GM12878 (cell line): ENCODE measurements around the gene STPG3. TPM values are rescaled to one million over a fixed set of nuclear protein-coding genes. Genes with fewer than 3 reads are reported as not detected.
A peak's percentile ranks its signal among the peaks of the same experiment; 100 is the strongest.

Experiments
- BCL11A ChIP-seq: IDR thresholded peaks from 2 replicates; pipeline ENCODE4 v1.6.1; 2011; ENCODE audit warnings: low read depth, low read length
- BMI1 ChIP-seq: fragments of 450-650 bp; IDR thresholded peaks from 2 replicates; pipeline ENCODE4 v1.6.1; 2016; ENCODE audit warnings: mild to moderate bottlenecking, moderate library complexity, borderline replicate concordance
- CBX5 ChIP-seq: sonication (generic); IDR thresholded peaks from 2 replicates; pipeline ENCODE4 v1.6.1; 2016; ENCODE audit warnings: low read depth, moderate library complexity, mild to moderate bottlenecking, inconsistent platforms
- CUX1 ChIP-seq: IDR thresholded peaks from 2 replicates; pipeline ENCODE4 v1.6.1; 2012; ENCODE audit warnings: improper control_type of control experiment, low read depth, low read length; ENCODE audit not compliant: insufficient replicate concordance
- HDAC2 ChIP-seq: fragments of 200-600 bp; sonication (generic); IDR thresholded peaks from 2 replicates; pipeline ENCODE4 v1.6.1; 2017
- KDM1A ChIP-seq: fragments of 200-600 bp; sonication (generic); IDR thresholded peaks from 2 replicates; pipeline ENCODE4 v1.6.1; 2016; ENCODE audit warnings: borderline replicate concordance
- NR2C2 ChIP-seq: IDR thresholded peaks from 2 replicates; pipeline ENCODE4 v1.6.1; 2011; ENCODE audit warnings: borderline replicate concordance, low read depth; ENCODE audit not compliant: control insufficient read depth, insufficient read length
- PAX5 ChIP-seq: IDR thresholded peaks from 2 replicates; pipeline ENCODE4 v1.6.1; 2011; ENCODE audit warnings: low read depth, low read length, borderline replicate concordance
- PKNOX1 ChIP-seq: fragments of 450-650 bp; IDR thresholded peaks from 2 replicates; pipeline ENCODE4 v1.6.1; 2016; ENCODE audit warnings: mild to moderate bottlenecking
- PML ChIP-seq: IDR thresholded peaks from 2 replicates; pipeline ENCODE4 v1.6.1; 2012; ENCODE audit warnings: low read length, inconsistent platforms
- SMAD5 ChIP-seq: IDR thresholded peaks from 2 replicates; pipeline ENCODE4 v1.6.1; 2016; ENCODE audit warnings: antibody characterized with exemption, low read depth
- SRF ChIP-seq, 2 experiments: IDR thresholded peaks; 2 replicates each; pipeline ENCODE4 v1.6.1; 2011; ENCODE audit warnings: low read depth in 2 of 2, low read length in 2 of 2, mild to moderate bottlenecking in 1 of 2, moderate library complexity in 1 of 2
- STAT1 ChIP-seq: fragments of 450-650 bp; conservative IDR thresholded peaks from 2 replicates; pipeline ENCODE4 v1.6.1; 2014; ENCODE audit warnings: antibody characterized with exemption, mild to moderate bottlenecking
- USF1 ChIP-seq: IDR thresholded peaks from 2 replicates; pipeline ENCODE4 v1.6.1; 2011; ENCODE audit warnings: borderline replicate concordance, low read depth, mild to moderate bottlenecking, moderate library complexity, mixed read lengths, low read length; ENCODE audit not compliant: insufficient read depth; ENCODE audit errors: extremely low read length
- ZBTB11 ChIP-seq: fragments of 450-650 bp; formaldehyde crosslinking; IDR thresholded peaks from 2 replicates; pipeline ENCODE4 v1.5.0; 2022; ENCODE audit warnings: mild to moderate bottlenecking, missing genetic modification characterization
- ZBTB33 ChIP-seq: fragments of 450-650 bp; IDR thresholded peaks from 2 replicates; pipeline ENCODE4 v1.6.1; 2017; ENCODE audit warnings: mild to moderate bottlenecking
- ZNF622 ChIP-seq: fragments of 450-650 bp; IDR thresholded peaks from 2 replicates; pipeline ENCODE4 v1.6.1; 2017; ENCODE audit warnings: mild to moderate bottlenecking, inconsistent platforms
- polyA plus RNA-seq, 11 experiments: library from polyadenylated mRNA; depleted of rRNA in 4 of 11; unstranded in 6 of 11; stranded (reverse) in 5 of 11; fragments of >200 nt; fragmentation: Nextera tagmentation in 4 of 11; fragmentation: Illumina TruSeq in 1 of 11; extraction: Ambion mirVana in 4 of 11; extraction: Trizol in 1 of 11; gene quantifications; 1 replicate in 1 of 11; 2 replicates in 10 of 11; pipeline versions ENCODE4 v1.2.1 to v1.2.3, GENCODE V29; 2011 to 2016; ENCODE audit warnings: inconsistent platforms in 2 of 11, missing spikeins in 2 of 11, low read depth in 1 of 11
- total RNA-seq, 4 experiments: library from RNA; depleted of rRNA in 3 of 4; stranded (reverse); fragments of >200 nt in 3 of 4; fragmentation: Illumina TruSeq in 1 of 4; extraction: Trizol in 1 of 4; gene quantifications; 2 replicates each; pipeline versions ENCODE4 v1.2.1 to v1.2.3, GENCODE V29; 2013 to 2021

The STPG3 gene
- total and polyA plus RNA-seq, 10 of the 15 experiments (the other 5 are each of a cell fraction or from before 2014, with no cell fraction given): not detected

- TF ChIP-seq ZBTB11 (CRISPR knock-in tag): peak; percentile 78
- TF ChIP-seq HDAC2: no peak
- no peak for TF ChIP-seq SMAD5
- no peak for TF ChIP-seq KDM1A
- no peak for TF ChIP-seq ZBTB33
- TF ChIP-seq STAT1: peak; percentile 74; the same call in 1 of the 2 replicates
- no peak for TF ChIP-seq BCL11A
- peak in 1 of 2 experiments; percentile 22; a peak in 1 of 4 replicates for TF ChIP-seq SRF (IDR thresholded peaks at IDR 0.05; ENCODE audit: low read depth in 2 of 2, low read length in 2 of 2)
- no peak for TF ChIP-seq NR2C2
- peak; percentile 94 for TF ChIP-seq PKNOX1
- TF ChIP-seq BMI1: no peak
- no peak for TF ChIP-seq PAX5
- no peak; the same call in 1 of the 2 replicates for TF ChIP-seq PML
- TF ChIP-seq CUX1: no peak
- no peak for TF ChIP-seq USF1
- no peak for TF ChIP-seq CBX5
- no peak for TF ChIP-seq ZNF622
These were observed 27.8 kb upstream of the STPG3 start (continued) for GRCh38 chr9:137223078-137223970.
